Right renal pelvis (tissue), 4 donors: ENCODE results near the gene BMP7. TPM values are rescaled to one million over a fixed set of nuclear protein-coding genes. Genes with fewer than 3 reads are reported as not detected.
"Not testable (repeated sequence)": the region's sequence is repeated elsewhere in the genome, so short reads cannot be mapped to it uniquely, and the experiment has no call there.

Experiments used
- DNase-seq, 4 donors: peaks; one replicate each; pipeline ENCODE4 v3.0.0-alpha.2; 2013; ENCODE audit warnings: low read depth in 4 of 4, low spot score in 3 of 4, missing footprints in 1 of 4
- polyA plus RNA-seq, 4 donors: library from polyadenylated mRNA; unstranded; fragments of 120-200 nt; gene quantifications; one replicate each; pipeline ENCODE4 v1.2.1, GENCODE V29; 2013; ENCODE audit not compliant: insufficient read length in 4 of 4

BMP7 gene
- polyA plus RNA-seq, 4 donors, result 80.9 to 110 (median 86.5) TPM

DNA sequence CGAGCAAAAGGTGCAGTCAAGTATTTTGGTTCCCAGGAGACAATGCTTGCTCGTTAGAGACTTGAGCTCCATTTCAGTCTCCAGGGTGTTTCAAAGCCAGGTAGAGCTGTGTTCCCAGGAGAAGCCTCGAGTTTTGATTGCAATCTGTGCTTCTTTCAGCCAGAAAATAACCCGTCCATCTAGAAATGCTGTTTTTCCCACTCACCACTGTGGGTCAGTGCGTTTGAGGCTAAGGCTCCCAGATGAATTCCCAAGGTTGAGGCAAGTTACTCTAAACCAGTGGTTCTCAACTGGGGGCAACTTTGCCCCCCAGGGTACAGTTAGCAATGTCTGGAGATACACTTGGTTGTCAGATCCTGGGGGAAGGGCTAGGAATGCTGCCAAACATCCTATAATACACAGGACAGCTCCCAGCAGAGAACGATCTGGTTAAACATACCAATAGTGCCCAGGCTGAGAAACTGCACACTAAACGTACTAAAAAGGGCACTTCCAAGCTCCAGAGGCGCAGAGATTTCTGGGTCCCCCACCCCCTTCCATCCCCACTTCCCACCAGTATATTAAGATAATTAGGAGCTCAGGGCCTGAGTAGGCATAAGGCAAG lies 13.8 kb downstream of the BMP7 start:
- no peak for DNase-seq

DNA sequence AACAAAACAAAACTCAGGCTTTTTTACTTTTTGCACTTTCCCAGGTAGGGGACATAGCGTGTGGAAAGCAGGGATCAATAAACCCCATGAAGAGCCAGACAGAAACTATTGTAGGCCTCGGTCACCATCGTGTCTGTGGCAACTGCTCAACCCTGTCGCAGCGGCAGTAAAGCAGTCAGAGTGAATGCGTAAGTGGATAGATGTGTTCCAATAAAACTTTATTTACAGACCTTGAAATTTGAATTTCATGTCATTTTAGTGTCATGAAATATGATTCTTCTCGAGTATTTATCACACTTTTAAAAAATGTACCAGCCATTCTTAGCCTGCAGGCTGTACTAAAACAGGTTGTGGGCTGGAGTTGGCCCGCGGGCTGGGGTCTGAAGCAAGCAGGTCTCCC lies 14.5 kb downstream of the BMP7 start:
- DNase-seq, result no peak

- no peak for DNase-seq
Observed at GRCh38 chr20:57251344-57251743, 15.1 kb downstream of the BMP7 start.

- DNase-seq, result no peak
Observed at GRCh38 chr20:57250607-57251343, 15.7 kb downstream of the BMP7 start.

- DNase-seq, result no peak
Observed at GRCh38 chr20:57249772-57250171, 16.7 kb downstream of the BMP7 start.

- DNase-seq, result no peak
Observed at GRCh38 chr20:57249073-57249472, 17.4 kb downstream of the BMP7 start.

DNA sequence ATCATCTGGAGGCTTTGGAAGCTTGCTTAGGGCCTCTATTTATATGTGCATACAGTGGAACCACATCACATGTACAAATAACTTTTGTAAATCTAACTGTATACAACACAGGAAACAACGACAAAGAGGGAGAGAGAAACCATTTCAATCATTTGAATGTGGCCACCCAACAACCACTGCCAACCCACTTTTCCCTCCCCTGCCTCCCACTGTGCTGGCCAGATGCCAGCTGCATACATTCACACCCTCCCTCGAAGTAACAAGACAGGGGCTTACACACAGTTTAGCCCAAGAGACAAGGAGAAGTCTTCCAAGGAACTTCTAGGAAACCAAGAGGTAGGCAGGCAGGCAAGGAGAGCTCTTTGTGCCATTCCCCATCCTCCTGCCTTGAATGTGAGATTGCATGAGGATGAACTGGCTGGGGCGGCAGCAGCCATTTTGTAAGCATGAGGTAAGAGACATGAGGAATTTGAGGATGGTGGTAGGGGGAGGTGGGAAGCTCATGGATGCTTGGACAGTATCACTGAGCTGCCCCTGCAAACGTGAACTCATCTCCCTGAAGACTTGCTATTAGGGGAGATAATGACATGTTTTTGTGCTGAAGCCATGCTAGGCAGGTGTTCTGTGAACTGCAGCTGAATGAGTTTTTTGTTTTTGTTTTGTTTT lies 18.2 kb downstream of the BMP7 start:
- DNase-seq, result no peak

GRCh38 chr20:57247292-57247965 lies 19.0 kb downstream of the BMP7 start:
- DNase-seq, result no peak

DNA sequence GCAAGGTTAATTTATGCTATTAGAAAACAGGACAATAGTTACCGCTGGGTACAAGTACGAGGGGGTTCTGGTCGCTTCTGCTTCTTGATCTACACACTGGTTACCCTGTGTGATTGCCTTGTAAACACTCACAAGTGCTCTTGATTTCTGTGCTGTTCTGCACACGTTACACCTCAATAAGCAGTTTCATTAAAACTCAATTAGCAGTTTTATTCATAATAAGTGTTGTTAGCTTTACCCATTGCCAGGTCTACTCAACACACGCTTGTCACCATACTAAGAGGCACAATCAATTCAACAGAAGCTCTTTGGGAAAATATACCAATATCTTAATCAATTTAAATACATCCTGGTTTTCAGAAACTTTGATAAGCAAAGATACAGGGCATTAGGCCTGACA lies 20.4 kb downstream of the BMP7 start:
- DNase-seq, result no peak

GRCh38 chr20:57244627-57245214 lies 21.7 kb downstream of the BMP7 start:
- DNase-seq, result no peak

DNA sequence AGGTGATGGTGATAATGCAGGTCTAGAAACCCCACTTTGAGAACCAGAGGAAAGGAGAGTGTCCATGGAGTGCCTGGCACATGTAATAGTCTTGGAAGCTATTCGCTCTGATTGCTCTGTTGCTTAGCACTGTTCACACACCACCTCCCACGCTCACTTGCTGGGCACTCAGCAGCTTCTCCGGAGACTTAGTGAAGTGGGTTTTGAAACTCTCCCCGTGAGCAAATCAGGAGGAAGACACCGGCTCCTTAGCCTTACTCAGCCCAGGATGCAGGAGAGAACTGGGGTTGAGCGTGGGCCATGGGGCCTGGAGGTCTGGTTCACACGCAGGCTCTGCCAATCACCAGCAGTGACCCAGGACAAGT lies 22.2 kb downstream of the BMP7 start:
- DNase-seq, result no peak

DNA sequence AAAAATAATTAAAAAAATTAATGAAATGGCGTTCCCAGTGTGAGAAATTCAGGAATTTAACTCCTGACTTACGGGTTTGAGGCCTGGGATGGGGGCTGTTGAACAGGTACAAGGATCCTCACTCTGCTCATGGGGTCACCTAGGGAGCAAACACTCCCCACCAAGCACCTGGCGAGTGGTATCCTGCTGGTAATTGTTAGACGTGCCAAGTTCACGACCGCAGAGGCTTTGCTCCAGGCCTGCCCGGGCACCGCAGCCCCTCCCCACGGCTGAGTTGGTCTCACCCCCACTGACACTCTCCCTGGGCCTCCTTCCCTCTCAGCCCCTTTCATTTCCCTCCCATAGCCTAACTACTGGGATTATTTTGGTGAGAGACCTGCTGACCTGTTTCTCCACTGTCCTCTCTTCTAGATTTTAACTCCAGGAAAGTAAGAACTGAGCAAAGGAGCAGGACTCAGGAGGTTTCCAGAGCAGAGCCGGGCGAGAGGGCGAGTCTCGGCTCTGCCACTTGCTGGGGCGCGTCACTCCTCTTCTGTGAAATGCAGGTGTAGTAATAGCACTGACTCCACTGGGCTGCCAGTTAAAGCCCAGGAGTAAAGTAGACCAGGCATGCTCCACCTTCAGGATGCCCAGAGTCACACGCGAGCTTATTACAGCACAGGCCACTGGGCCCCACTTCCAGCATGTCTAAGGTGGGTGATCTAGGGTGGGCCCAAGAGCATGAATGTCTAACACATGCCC lies 22.8 kb downstream of the BMP7 start:
- no peak for DNase-seq

- no peak for DNase-seq
Observed at GRCh38 chr20:57242414-57242813, 24.0 kb downstream of the BMP7 start.

- DNase-seq, result no peak
Observed at GRCh38 chr20:57241363-57241991, 25.0 kb downstream of the BMP7 start.

GRCh38 chr20:57240581-57241362 lies 25.7 kb downstream of the BMP7 start:
- no peak for DNase-seq

GRCh38 chr20:57239725-57240124 lies 26.7 kb downstream of the BMP7 start:
- not testable (repeated sequence) for DNase-seq

GRCh38 chr20:57239324-57239723 lies 27.1 kb downstream of the BMP7 start:
- DNase-seq, result not testable (repeated sequence)

DNA sequence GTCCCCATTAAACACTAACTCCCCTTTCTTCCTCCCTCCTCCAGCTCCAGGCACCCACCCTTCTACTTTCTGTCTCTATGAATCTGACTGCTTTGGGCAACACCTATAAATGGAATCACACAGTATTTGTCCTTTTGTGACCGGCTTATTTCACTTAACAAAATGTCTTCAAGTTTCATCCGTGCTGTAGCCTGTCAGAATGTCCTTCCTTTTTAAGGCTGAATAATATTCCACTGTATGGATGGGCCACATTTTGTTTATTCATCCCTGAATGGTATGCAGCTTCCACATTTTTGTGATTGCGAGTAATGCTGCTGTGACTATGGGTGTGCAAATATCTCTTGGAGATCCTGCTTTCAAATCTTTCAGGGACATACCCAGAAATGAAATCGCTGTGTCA lies 28.4 kb downstream of the BMP7 start:
- DNase-seq, result no peak

DNA sequence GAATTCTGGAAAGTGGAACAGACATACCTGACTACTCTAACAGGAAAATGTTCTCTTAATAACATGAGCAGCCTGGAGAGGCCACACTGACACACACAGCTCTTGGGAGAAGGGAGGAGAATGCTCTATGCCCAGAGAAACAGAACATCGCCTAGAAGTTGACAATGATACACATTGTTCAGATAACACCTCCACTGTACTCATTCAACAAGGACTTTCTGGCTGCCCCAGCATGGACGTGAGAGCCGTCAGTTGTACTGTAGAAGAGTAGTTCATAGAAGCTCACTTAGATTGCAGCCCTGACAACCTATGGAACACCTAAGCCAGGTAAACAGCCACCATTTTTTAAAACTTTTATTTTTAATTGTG lies 28.9 kb downstream of the BMP7 start:
- DNase-seq, result no peak
